Measurements from ENCODE around the gene RTP1.

DNA sequence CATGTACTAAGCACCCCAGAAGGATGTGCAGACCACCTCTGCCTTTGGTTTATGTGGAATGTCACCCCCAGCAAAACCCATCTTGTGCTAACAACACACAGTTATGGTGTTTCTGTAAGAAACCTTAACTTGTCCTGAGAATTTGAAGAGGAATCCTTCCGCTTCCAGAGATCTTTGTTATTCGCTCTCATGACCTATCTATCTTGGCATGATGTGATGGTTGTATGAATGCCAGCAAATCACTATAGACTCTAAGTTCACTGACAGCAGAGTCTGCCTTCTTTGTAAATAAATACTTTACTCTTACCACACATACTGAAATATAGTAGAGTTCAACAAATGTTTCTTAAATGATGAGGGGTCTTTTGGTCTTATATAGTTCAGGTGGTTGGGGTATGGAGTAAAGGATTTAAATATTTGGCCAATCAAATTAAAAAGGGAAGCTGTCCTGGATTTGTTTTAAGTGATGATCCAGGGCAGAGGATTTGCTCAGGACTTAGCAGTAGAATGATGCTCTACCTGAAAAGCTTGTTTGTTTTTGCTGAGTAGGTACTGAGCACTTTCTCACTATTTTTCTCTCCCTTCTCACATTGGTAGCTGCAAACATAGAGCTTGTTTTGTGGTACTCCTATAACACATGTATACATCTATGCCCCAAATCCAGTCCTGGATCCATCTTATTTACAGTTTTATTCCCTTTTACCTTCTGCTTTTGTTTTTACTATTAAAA, 27.9 kb upstream of the RTP1 start:
- TF ChIP-seq, protein P1, sequence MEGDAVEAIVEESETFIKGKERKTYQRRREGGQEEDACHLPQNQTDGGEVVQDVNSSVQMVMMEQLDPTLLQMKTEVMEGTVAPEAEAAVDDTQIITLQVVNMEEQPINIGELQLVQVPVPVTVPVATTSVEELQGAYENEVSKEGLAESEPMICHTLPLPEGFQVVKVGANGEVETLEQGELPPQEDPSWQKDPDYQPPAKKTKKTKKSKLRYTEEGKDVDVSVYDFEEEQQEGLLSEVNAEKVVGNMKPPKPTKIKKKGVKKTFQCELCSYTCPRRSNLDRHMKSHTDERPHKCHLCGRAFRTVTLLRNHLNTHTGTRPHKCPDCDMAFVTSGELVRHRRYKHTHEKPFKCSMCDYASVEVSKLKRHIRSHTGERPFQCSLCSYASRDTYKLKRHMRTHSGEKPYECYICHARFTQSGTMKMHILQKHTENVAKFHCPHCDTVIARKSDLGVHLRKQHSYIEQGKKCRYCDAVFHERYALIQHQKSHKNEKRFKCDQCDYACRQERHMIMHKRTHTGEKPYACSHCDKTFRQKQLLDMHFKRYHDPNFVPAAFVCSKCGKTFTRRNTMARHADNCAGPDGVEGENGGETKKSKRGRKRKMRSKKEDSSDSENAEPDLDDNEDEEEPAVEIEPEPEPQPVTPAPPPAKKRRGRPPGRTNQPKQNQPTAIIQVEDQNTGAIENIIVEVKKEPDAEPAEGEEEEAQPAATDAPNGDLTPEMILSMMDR (conservative IDR thresholded peaks at IDR 0.05; ENCODE audit: low read length), result no peak
- no peak for TF ChIP-seq EZH2phosphoT487 (IDR thresholded peaks at IDR 0.05; ENCODE audit: borderline replicate concordance, low read depth, low read length)
